ENCODE data around the gene CERS4.
"Not testable (repeated sequence)": the region's sequence is repeated elsewhere in the genome, so short reads cannot be mapped to it uniquely, and the experiment has no call there.

The CERS4 gene

GRCh38 chr19:8210421-8211101 is 1.4 kb downstream of the CERS4 start:
- DNase-seq = no peak

- no peak for DNase-seq
These were observed 3.0 kb downstream of the CERS4 start for GRCh38 chr19:8212212-8212611.

- no peak for DNase-seq
These were observed 3.7 kb downstream of the CERS4 start for GRCh38 chr19:8212916-8213315.

- no peak for DNase-seq
These were observed 4.9 kb downstream of the CERS4 start for GRCh38 chr19:8213827-8214672.

DNA sequence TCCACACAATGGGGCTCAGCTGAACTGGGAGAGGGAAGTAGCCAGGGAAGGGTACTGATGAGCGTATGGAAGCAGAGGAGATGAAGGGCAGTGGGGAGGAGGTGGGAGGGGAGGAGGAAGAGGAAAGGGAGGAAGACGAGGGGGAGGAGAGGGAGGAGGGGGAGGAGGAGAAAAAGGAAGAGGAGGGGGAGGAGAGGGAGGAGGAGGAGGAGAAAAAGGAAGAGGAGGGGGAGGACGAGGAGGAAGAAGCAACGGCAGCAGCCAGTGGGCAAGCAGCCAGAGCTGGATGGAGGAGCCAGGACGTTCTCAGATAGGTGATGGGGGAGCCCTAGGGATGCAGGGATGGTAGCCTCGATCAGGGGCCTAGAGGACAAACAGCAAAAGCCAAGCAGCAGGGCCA is 5.6 kb downstream of the CERS4 start:
- DNase-seq = no peak

GRCh38 chr19:8215783-8216182 is 6.6 kb downstream of the CERS4 start:
- DNase-seq = no peak

DNA sequence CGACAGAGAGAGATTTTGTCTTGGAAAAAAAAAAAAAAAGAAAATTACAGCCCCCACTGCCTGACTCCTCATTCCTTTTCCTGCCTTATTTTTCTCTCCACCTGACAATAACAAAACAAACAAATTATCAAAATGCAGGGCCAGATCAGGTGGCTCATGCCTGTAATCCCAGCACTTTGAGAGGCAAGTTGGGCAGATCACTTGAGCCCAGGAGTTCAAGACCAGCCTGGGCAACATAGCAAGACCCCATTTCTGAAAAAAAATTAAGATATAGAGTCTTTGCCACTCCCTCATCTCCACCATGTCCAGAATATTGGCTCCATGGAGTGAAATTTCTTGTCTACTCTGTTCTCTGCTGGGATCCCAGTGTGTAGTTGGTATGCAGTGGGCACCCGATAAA is 7.2 kb downstream of the CERS4 start:
- no peak for DNase-seq

DNA sequence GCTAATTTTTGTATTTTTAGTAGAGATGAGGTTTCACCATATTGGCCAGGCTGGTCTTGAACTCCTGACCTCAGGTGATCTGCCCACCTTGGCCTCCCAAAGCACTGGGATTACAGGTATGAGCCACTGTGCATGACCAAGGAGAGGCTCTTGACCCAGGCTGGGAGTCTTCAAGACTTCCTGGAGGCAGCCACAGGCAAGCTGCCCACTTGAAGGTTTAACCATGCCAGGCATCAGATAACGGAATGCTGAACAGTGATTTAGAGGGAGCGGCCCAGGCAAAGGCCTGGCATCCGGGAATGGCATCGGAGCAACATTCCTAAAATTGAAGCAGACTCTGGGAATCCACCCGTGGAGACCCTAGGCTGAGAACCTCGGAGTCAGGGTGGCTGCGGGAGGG is 9.0 kb downstream of the CERS4 start:
- not testable (repeated sequence) for DNase-seq

- DNase-seq = no peak
These were observed 11.3 kb downstream of the CERS4 start for GRCh38 chr19:8220481-8220880.

GRCh38 chr19:8221161-8221560 is 12.0 kb downstream of the CERS4 start:
- no peak for DNase-seq

- DNase-seq = not testable (repeated sequence)
These were observed 14.3 kb downstream of the CERS4 start for GRCh38 chr19:8223442-8223841.

DNA sequence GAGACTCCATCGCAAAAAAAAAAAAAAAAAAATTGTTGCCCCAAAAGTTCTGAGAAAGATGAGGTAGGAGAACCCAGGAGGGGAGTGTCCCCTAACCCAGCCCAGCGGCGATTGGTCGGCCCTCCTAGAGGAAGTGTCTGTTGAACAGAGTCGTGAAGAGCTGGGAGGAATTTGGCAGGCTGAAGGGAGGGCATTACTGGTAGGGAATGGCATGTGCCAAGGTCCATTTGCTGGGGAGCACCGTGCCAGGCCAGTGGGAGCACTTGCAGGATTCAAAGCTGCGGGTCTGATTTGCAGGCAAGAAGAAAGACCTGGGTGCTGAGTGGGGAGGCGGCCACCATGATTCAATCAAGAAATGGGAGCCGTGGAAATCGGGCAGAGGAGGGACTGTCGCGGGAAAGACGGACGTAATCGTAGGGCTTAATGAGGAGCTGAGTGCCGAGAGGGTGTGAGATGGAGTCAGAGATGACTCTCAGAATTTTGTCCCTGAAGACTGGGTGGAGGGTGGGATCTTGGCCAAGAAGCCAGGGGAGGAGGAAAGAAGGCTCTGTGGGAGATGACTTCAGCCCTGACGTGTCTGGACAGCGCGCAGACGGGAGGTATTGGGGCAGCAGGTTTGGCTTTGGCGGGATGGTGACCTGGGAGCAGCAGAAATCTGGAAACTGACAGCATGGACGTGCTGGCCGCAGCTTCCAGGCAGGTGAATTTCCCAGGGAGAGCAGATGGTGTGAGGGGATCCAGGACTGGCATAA is 15.4 kb downstream of the CERS4 start:
- DNase-seq = no peak

DNA sequence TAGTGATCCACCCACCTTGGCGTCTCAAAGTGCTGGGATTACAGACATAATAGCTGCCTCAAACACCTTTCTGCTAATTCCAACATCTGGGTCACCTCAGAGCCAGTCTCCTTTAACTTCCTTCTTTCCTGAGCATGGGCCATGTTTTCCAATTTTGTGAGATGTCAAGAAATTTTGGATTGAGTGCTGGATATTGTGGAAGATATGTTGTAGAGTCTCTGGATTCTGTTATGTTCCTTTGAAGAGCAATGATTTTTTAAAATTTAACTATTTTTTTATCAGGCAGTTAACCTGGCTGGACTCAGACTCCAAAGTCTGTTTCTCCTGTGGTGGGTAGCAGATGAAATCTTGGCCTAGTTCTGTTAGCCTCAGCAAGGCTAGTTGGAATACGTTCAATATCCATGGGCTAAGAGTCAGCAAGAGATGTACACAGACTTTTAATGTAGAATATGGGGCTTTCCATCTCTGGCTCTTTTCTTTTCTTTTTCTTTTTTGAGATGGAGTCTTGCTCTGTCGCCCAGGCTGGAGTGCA is 22.0 kb downstream of the CERS4 start:
- no peak for DNase-seq

- DNase-seq = no peak
These were observed 24.2 kb downstream of the CERS4 start for GRCh38 chr19:8233370-8233769.

DNA sequence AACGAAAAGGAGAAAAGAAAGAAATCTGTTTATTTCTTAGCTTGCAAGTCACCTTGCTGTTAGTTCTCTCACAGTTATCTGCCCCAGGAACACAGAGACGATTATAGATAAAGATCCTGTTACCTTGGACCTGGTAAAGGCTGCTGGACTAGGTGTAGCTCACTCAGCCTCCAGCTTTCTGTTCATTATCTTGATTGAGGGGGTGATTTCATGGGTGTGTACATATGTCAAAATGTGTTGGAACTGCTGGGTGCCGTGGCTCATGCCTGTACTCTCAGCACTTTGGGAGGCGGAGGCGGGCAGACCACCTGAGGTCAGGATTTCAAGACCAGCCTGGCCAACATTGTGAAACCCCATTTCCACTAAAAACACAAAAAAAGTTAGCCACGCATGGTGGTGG is 27.9 kb downstream of the CERS4 start:
- DNase-seq = no peak

DNA sequence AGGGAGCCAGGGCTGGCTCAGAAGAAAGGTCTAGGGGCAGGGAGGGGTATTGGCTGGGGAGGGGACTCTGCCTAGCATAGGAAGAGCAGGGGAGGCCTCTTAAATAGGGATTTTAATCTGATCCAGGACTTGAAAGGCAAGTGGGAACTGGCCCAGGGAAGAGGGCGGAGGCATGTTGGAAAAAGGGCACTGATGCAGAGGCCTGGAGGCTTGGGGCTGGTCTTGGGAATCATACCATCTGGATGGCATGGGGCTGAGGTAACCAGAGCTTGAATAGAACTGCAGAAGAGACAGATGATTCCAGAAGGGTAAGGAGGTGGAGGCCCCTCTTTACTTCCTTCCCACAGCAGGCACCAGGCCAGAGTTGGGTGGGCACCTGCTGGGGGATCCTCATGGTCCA is 29.1 kb downstream of the CERS4 start:
- no peak for DNase-seq

- DNase-seq = no peak
These were observed 30.5 kb downstream of the CERS4 start for GRCh38 chr19:8239528-8240273.

DNA sequence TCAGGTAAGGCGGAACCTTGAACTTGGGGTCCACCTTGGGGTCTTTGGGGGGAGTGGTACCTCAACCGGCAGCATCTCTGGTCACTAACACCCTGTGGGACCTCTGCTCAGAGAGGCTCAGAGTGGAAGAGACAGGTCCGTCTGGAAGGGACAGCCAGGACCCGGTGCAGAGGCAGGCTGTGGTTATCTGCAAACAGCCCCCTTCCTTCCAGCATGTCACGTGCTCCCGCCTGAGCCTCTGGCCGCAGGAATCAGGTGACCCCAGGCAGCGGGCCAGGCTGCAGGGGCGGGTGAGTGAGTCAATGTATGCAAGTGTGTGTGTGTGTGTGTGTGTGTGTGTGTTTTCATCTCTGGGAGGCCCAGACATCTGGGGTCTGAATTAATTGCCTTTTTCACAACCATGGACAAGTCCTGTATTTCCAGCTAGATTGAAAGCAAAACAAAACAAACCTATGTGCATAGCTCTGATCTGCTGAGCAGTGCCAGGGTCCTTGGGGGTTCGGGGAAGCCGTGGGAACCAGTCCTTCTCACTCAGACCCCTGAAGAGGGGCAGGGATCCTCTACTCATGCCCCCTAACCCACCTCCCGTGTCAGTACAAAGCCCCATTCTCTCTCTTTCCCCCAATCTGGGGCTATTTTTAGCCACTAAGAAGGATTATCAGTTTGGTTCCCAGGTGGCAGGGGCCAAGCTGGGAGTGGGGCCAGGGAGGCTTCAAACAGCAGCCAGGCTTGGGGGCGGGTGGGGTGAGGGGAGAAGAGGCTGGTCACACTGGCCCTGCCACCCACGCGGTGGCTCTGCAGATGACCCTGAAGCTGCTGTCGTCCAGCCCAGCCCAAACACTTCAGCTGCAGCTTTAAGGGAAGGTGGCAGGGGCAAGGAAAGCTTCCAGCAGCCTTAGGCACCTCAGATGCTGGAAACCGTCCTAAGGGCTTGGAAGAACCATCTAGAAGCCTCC is 31.4 kb downstream of the CERS4 start:
- peak; percentile 87 for DNase-seq

DNA sequence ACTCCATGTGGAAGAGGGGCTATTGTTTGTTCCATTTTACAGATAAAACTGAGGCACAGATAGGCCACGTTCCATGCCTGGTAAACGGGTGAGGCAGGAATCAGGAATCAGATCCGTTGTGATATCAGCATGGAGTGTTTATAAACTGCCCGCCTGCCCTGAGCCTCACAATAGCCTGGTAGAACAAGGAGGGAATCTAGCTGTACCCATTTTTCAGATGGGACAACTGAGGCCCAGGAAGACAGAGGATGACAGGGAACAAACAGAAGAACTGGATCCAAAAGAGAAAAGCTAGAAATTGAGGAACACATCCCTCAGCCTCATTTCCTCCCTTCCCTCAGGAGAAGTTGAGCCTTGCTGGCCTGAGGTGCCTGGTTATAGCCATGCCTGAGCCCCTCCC is 32.5 kb downstream of the CERS4 start:
- DNase-seq = no peak

- DNase-seq = no peak
These were observed 33.1 kb downstream of the CERS4 start for GRCh38 chr19:8242211-8242821.

- DNase-seq = no peak
These were observed 34.0 kb downstream of the CERS4 start for GRCh38 chr19:8243146-8243545.

Measured in EL (cell line).